Eye (tissue), 1 donor: Measurements from ENCODE around the gene RABGGTA.
"Not testable (repeated sequence)": the region's sequence is repeated elsewhere in the genome, so short reads cannot be mapped to it uniquely, and the experiment has no call there.

ENCODE experiments used
- DNase-seq: peaks from one replicate; pipeline ENCODE4 v3.0.0-alpha.2; 2015

Gene RABGGTA

DNA sequence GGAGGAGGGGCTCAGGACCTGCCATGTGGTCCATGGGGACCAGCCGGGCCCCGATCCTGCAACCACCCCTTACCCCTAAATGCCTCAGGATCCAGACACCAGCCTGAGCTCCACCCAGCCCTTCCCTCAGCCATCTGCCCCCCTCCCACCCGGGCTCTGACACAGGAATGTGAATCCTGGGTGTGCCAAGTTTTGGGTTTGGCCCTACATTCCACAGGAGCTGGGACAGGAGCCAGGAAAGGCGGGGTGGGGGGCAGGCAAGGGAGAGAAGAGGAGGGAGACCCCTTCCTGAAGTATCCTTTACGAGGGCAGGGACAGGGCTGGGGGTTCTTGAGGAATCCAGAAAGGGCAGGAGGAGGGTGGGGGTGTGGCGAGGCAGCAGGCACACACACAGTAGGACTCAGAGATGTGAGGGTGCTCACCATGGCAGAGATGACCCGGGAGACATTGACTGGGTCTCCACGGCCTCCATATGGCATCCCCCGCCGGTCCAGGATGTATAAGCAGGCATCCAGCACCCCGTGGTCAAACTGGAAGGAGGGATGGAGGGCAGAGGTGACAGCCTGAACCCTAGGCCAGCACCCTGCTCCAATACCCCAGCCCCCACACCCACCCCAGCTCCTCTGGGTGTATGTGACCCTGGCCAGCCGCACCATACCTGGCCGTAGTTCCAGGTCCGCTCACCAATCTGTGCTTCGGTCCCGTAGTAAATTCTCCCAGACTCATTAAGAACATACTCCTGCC, 11.9 kb downstream of the RABGGTA start:
- DNase-seq, result peak; percentile 72

- no peak for DNase-seq
Measured at GRCh38 chr14:24258548-24259265, 12.7 kb downstream of the RABGGTA start.

- no peak for DNase-seq
Measured at GRCh38 chr14:24258119-24258518, 13.3 kb downstream of the RABGGTA start.

- no peak for DNase-seq
Measured at GRCh38 chr14:24256960-24257359, 14.4 kb downstream of the RABGGTA start.

DNA sequence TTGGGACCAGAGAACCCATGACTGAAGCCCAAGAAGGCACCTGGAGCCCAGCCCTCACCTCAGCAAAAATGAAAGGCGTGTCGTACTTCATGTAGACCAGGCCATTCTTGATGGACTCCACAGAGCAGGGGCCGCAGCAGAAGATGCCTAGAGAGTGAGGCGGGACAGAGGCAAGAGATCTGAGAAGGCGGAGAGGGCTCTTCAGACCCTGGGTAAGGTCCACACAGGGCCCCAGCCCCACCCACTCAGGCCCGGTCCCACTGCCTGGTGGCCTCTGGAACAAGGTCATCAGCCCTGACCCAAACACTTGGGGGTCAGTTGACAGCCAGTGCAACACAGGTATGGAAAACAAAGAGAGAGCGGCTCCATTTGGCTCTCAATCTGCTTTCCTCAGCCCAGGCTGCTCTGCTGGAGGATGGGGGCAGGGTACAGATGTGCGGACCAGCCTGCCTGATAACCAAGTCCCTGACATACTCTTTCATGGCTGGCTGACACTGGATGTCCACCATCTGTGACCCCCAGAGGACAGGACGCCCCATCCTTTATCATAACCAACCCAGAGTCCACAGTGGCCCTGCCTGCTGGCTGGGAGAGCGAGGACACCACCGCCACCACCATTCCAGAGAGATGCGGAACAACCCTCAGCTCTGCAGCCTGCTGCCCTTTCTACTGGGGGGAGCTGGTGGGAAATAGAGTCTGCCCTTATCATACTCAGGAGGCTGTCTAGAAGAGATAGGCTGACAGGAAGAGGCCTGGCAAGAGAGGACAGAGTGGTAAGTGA, 15.3 kb downstream of the RABGGTA start:
- DNase-seq, result no peak

DNA sequence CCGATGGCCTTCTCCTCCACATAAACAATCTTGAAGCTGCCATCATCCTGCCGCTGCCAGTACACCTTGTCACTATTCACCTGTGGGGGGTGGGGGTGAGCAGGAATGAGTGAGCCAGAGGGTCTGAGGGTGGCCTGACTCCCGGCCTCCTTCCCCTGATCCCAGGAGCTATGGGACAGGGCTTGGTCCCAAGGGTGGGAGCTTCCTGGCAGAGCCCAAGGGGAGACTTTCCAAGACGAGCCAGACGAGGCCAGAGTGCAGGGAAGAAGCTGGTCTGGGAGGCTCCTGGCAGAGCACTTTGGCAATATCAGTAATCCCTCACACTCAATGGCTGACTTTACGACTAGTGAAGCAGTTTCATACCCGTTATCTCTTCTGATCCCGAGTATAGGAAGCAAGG, 16.0 kb downstream of the RABGGTA start:
- no peak for DNase-seq

DNA sequence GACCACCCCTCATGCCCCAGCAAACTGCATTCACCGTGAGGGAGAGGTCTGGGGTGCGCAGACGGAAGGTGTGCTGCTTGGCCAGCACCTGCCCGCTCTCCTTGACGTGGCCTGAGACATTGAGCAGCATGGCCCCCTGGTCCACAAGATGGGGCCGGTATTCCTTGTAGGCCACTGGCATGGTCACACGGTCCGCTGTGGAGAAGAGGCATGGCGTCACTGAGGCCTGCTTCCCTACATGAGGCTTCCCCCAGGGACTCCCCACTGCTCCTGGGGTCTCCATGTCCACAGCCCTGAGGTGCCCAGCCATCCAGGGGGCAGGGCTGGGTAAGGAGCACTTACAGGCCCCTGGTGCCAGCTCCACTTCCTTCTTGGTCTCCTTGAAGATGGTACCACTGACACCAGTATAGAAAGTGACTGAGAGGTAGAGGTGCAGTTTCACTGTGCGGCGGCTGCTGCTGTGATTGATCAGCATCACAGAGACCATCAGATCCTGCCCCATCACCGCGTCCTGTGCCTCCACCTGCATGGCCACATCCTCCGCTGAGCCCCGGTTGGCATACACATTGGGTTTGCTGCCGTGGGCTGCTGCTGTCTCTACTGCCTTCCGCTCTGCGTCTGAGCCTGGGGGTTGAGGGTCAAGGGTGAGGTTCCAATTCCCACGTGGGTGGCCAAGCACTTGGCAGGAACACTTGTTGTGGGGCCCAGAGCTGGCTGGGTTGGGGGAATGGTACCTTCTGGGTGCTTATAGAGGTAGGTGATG, 16.6 kb downstream of the RABGGTA start:
- DNase-seq, result no peak

GRCh38 chr14:24253936-24254335, 17.5 kb downstream of the RABGGTA start:
- no peak for DNase-seq

GRCh38 chr14:24252289-24253124, 18.9 kb downstream of the RABGGTA start:
- no peak for DNase-seq

DNA sequence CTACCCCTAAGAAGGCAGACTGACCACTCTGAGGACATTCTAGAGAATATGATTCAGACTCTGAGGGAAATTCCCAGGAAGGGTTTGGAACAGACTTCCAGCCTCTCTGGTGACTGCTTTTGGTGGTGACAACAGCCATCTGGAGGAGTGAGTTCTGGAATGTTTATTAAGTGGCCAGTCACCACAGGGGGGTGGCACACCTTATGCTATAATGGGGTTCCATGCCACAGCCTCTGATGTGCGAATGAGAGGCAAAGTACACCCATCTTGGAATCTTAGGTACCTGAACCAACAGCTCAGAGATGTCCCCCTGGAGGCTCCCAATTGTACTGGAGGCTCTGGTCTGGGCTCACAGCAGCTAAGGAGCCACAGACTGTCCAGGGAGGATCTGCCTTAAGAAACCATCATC, 19.5 kb downstream of the RABGGTA start:
- no peak for DNase-seq

DNA sequence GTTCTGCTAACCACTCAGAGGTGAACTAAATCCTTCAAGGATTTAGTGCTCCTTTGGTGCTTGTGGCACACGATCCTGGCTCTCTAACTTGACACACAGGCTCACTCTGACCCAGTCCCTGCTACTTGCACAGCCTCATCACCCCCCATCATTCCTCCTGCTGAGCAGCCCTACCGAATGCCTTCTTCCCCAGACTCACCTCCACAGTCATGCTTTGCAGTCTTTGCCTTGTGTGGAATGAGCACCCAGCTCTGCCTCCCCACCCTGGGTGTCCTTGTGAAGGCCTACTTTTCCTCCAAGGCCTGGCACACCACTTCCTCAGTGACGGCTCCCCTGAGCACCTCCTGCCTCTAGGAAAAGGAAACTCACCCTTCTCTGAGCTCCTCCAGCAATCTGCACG, 21.0 kb downstream of the RABGGTA start:
- DNase-seq, result no peak

- DNase-seq, result no peak
Measured at GRCh38 chr14:24249230-24250021, 22.0 kb downstream of the RABGGTA start.

DNA sequence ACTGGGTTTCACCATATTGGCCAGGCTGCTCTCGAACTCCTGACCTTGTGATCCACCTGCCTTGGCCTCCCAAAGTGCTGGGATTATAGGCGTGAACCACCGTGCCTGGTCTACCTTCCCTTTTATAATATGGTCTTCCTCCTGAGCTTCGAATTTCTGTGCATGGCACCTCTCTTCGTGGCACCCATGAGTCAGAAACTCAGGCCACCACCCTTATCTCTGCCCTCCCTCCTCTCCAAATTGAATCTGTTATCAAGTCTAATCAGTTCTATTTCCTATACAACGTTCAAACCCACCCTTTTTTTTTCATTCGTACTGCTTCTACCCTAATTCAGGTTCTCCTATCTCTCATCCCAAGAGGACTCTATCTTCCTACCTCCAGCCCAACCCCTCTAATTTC, 24.0 kb downstream of the RABGGTA start:
- DNase-seq, result no peak

DNA sequence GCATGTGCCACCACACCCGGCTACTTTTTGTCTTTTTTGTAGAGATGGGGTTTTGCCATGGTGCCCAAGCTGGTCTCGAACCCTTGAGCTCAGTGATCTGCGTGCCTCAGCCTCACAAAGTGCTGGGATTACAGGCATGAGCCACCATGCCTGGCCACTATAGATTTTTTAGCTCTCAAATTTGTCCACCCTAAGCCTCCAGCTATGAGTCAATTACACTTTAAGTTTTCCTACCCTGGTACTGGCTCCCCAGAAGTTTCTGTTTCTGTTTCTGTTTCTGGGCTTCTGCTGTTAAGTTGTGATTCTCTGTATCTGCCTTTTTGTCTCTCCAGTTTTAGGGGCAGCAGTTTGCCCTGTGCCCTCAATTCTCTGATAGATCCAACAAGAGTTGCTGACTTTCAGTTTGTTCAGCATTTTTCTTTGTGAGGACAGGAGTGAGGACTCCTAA, 24.6 kb downstream of the RABGGTA start:
- DNase-seq, result no peak

- DNase-seq, result not testable (repeated sequence)
Measured at GRCh38 chr14:24245350-24245749, 26.0 kb downstream of the RABGGTA start.

GRCh38 chr14:24243336-24243836, 28.0 kb downstream of the RABGGTA start:
- DNase-seq, result no peak

- DNase-seq, result peak; percentile 98
Measured at GRCh38 chr14:24241829-24242443, 29.5 kb downstream of the RABGGTA start.

DNA sequence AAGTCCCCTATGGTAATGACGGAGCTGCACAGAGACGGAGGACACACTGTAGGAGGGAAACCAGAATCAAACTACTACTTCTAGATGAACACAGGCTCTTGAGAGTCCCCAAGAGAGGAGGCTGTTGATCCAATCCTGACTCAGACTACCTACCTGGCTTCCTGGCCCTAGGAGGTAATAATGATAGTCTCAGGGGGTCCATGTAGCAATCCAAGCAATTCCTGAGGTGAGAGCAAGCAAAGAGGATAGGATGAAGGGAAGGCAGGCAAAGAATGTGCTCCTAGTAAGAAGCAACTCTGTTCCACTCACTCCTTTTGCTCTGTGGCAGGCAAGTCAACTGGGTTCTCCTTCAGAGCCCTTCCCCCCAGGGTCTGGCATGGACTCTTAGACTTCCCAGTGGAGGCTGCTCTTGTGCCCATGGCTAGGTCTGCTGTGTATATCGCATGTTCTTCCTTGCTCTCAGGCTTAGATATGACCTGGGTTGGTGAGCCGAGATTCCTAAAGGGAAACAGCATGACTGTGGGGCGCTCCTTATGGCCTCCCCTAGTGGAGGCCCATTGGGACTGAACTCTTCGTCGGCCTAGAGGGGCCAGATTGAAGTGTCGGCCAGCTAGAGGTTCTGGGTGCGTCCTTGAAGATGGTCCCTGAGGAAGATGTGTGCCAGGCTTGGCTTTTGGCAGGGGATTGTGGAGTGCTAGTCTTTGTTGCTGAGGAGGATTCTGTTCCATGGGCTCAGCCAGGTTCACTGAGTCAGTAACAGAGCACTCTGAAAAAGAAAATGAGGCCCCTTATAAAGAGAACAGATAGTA, 31.1 kb downstream of the RABGGTA start:
- no peak for DNase-seq

GRCh38 chr14:24238527-24239037, 32.8 kb downstream of the RABGGTA start:
- no peak for DNase-seq
